Thoracic aorta (tissue), 2 donors: ENCODE data around the gene STXBP6. TPM values are rescaled to one million over a fixed set of nuclear protein-coding genes. Genes with fewer than 3 reads are reported as not detected.

Source experiments
- ATAC-seq: fragments of 150-250 bp; one replicate; pipeline ENCODE4 v1.8.0; 2017; ENCODE audit warnings: low read depth; ENCODE audit not compliant: insufficient number of reproducible peaks, low FRiP score
- DNase-seq: peaks from one replicate; pipeline ENCODE4 v3.0.0-alpha.2; 2020; ENCODE audit warnings: low spot score
- H3K27ac ChIP-seq, 2 donors: fragments of 200-600 bp; sonication (generic); 1 replicate in 1 of 2; 2 replicates in 1 of 2; pipeline ENCODE4 v1.5.1; 2016; ENCODE audit warnings: mild to moderate bottlenecking in 2 of 2, moderate library complexity in 2 of 2
- H3K27me3 ChIP-seq: fragments of 200-600 bp; sonication (generic); replicated peaks from 2 replicates; pipeline ENCODE4 v1.6.0; 2016; ENCODE audit warnings: mild to moderate bottlenecking; ENCODE audit not compliant: insufficient read depth
- H3K36me3 ChIP-seq: fragments of 200-600 bp; sonication (generic); one replicate; pipeline ENCODE4 v1.5.1; 2016
- H3K4me1 ChIP-seq, 2 donors: fragments of 200-600 bp; sonication (generic); 1 replicate in 1 of 2; 2 replicates in 1 of 2; pipeline versions ENCODE4 v1.5.1 to v1.6.0; 2016; ENCODE audit warnings: low read depth in 2 of 2, mild to moderate bottlenecking in 1 of 2; ENCODE audit not compliant: control insufficient read depth in 1 of 2
- H3K4me3 ChIP-seq: fragments of 200-600 bp; sonication (generic); 2 replicates; pipeline ENCODE4 v1.5.1; 2016; ENCODE audit warnings: mild to moderate bottlenecking
- H3K9me3 ChIP-seq: fragments of 200-600 bp; sonication (generic); 2 replicates; pipeline ENCODE4 v1.5.1; 2016
- CTCF ChIP-seq: fragments of 200-600 bp; sonication (generic); IDR thresholded peaks from one replicate; pipeline ENCODE4 v1.5.1; 2019; ENCODE audit warnings: antibody characterized with exemption
- total RNA-seq, 2 donors: library from RNA; depleted of rRNA; stranded (reverse); fragments of >200 nt; gene quantifications; one replicate each; pipeline versions ENCODE4 v1.1.0 to v1.2.3, GENCODE V29; 2016

The STXBP6 gene
- total RNA-seq, 2 donors from 2014 or later = 3.1 to 4.4 TPM

- H3K27me3 ChIP-seq = no peaks in the 10 kb centered on the region
- no peak overlapping the region for H3K4me3 ChIP-seq
- DNase-seq (no peak), ATAC-seq (no peak)
- H3K27ac ChIP-seq = no peak overlapping the region
- no peaks in the 10 kb centered on the region for H3K4me1 ChIP-seq
- no peak for TF ChIP-seq CTCF
- no peaks in the 10 kb centered on the region for H3K9me3 ChIP-seq
- H3K36me3 ChIP-seq = no peaks in the 10 kb centered on the region
Observed at GRCh38 chr14:24857277-24857676, 192.7 kb downstream of the STXBP6 start.

- no peak overlapping the region for H3K27ac ChIP-seq
- H3K27me3 ChIP-seq = no peaks in the 10 kb centered on the region
- H3K9me3 ChIP-seq = no peaks in the 10 kb centered on the region
- H3K4me3 ChIP-seq = no peak overlapping the region
- H3K4me1 ChIP-seq = no peaks in the 10 kb centered on the region
- no peak for DNase-seq
- H3K36me3 ChIP-seq = no peaks in the 10 kb centered on the region
- no peak for ATAC-seq
- no peak for TF ChIP-seq CTCF
Observed at GRCh38 chr14:24853446-24853845, 196.5 kb downstream of the STXBP6 start.

- no peaks in the 10 kb centered on the region for H3K4me1 ChIP-seq
- H3K4me3 ChIP-seq = no peak overlapping the region
- ATAC-seq (no peak), DNase-seq (no peak)
- H3K27ac ChIP-seq = no peak overlapping the region
- TF ChIP-seq CTCF = no peak
- no peaks in the 10 kb centered on the region for H3K27me3 ChIP-seq
- H3K9me3 ChIP-seq = no peaks in the 10 kb centered on the region
- H3K36me3 ChIP-seq = no peaks in the 10 kb centered on the region
Observed at GRCh38 chr14:24852312-24853060, 197.5 kb downstream of the STXBP6 start.

- H3K4me3 ChIP-seq = no peak overlapping the region
- no peaks in the 10 kb centered on the region for H3K4me1 ChIP-seq
- H3K9me3 ChIP-seq = no peaks in the 10 kb centered on the region
- ATAC-seq (no peak), DNase-seq (no peak)
- no peaks in the 10 kb centered on the region for H3K36me3 ChIP-seq
- no peak for TF ChIP-seq CTCF
- H3K27me3 ChIP-seq = no peaks in the 10 kb centered on the region
- no peak overlapping the region for H3K27ac ChIP-seq
Observed at GRCh38 chr14:24851837-24852236, 198.1 kb downstream of the STXBP6 start.

- no peak for ATAC-seq
- no peak overlapping the region for H3K4me3 ChIP-seq
- no peak for DNase-seq
- H3K27ac ChIP-seq = no peak overlapping the region
- TF ChIP-seq CTCF = no peak
- no peaks in the 10 kb centered on the region for H3K4me1 ChIP-seq
- no peaks in the 10 kb centered on the region for H3K9me3 ChIP-seq
- no peaks in the 10 kb centered on the region for H3K36me3 ChIP-seq
- H3K27me3 ChIP-seq = no peaks in the 10 kb centered on the region
Observed at GRCh38 chr14:24851406-24851805, 198.5 kb downstream of the STXBP6 start.
